ENCODE results near the gene VTA1.
"Not testable (repeated sequence)": the region's sequence is repeated elsewhere in the genome, so short reads cannot be mapped to it uniquely, and the experiment has no call there.

Gene VTA1

DNA sequence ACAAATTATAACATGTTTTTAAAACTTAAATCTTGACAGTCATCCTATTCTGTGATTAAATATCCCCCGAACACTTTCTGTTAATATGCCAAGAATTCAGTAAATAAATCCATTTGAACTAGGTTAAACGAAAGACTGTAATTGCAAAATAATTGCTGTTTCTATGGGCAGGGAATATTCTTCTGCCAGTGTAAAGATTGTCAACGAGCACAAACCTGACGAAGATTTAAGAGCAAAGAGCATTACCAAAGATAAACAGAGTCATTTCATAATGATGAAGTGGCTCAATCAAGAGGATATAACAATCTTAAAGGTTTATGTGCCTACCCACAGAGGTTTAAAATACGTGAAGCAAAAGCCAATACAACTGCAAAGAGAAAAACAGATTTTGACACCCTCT, 78.5 kb downstream of the VTA1 start:
- no peak for DNase-seq (ENCODE audit: low read depth in 2 of 2)

DNA sequence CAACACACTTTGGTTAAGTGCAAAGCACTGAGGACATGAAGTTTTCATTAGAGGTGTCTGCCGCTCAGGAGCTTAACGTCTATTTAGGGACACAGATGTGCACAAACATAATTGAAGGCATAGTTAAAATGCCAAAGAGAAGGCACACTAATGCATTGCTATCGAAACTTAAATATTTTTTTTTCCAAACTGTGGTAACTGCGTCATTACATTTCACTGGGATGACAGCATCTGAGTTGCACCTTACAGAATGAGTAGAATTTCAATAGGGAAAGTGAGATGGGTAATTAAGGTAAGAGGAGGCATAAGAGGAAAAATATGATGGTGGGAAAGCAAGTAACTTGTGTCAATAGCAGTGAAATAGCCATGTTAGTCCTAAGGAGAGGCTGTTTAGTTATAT, 79.7 kb downstream of the VTA1 start:
- DNase-seq (ENCODE audit: low read depth in 2 of 2): no peak

DNA sequence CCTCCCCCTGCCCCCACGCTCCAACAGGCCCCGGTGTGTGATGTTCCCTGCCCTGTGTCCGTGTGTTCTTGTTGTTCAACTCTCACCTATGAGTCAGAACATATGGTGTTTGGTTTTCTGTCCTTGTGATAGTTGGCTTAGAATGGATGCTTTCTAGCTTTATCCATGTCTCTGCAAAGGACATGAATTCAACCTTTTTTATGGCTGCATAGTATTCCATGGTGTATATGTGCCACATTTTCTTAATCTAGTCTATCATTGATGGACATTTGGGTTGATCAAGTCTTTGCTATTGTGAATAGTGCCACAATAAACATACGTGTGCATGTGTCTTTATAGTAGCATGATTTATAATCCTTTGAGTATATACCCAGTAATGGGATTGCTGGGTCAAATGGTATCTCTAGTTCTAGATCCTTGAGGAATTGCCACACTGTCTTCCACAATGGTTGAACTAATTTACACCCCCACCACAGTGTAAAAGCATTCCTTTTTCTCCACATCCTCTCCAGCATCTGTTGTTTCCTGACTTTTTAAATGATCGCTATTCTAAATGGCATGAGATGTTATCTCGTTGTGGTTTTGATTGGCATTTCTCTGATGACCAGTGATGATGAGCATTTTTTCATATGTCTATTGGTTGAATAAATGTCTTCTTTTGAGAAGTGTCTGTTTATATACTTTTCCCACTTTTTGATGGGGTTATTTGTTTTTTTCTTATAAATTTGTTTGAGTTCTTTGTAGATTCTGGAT, 82.6 kb downstream of the VTA1 start:
- not testable (repeated sequence) for DNase-seq (ENCODE audit: low read depth in 2 of 2)

DNA sequence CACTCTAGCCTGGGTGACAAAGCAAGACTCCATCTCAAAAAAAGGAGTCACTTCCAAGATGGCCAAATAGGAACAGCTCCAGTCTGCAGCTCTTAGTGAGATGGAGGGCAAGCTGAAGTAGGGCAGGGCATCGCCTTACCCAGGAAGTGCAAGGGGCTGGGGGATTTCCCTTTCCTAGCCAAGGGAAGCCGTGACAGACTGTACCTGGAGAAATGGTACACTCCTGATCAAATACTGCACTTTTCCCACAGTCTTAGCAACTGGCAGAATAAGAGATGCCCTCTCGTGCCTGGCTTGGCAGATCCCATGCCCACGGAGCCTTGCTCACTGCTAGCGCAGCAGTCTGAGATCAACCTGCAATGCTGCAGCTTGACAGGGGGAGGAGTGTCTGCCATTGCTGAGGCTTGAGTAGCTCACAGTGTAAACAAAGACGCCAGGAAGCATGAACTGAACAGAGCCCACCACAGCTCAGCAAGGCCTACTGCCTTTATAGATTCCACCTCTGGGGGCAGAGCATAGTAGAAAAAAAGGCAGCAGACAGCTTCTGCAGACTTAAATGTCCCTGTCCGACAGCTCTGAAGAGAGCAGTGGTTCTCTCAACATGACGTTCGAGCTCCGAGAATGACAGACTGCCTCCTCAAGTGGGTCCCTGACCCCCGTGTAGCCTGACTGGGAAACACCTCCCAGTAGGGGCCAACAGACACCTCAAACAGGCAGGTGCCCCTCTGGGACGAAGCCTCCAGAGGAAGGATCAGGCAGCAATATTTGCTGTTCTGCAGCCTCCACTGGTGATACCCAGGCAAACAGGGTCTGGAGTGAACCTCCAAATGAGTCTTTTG, 85.4 kb downstream of the VTA1 start:
- peak; percentile 1 to 3 for DNase-seq (ENCODE audit: low read depth in 2 of 2)

DNA sequence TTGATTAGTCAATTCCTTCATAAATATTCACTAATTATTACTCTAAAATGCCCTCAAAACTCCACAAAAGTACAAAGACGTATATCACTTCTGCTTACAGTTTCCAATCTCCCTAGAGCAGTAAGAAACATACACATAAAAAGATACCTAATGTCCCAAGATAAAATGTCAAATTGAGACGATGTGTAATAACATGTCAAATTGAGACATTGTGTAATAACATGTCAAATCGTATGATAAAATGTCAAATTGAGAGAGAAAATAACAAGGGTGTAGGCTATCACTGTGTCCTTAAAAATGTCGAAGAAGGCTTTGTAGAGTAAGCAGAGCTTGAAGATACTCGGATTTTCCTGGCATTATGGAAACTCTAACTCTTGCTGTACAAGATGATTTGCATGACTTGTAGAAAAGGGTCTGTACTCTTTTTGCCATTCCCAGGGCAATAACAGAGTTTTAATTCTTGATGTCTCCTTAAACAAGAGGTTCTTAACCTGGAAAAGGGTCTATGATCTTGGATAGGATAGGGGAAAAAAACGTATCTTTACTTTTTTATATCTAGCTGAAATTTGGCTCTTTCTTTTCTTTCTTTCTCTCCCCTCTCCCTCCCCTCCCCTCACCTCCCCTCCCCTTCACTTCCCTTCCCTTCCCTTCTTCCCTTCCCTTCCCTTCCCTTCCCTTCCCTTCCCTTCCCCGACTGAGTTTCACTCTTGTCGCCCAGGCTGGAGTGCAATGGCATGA, 87.1 kb downstream of the VTA1 start:
- no peak for DNase-seq (ENCODE audit: low read depth in 2 of 2)

DNA sequence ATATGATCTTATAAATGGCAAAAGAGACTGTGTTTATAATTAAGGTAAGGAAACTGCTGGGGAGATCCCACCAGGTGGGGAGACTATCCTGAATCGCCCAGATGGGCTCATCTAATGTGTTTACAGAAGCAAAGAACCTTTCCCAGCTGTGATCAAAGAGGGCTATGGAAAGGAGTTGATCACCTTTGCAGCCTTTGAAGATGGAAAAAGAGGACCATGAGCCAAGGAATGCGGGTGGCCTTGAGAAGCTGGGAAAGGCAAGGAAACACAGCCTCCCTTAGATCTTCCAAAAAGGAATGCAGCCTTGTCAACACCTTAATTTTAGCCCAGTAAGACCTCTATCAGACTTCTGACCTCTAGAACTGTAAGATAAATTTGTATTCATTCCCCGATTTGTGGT, 88.2 kb downstream of the VTA1 start:
- DNase-seq (ENCODE audit: low read depth in 2 of 2): no peak

DNA sequence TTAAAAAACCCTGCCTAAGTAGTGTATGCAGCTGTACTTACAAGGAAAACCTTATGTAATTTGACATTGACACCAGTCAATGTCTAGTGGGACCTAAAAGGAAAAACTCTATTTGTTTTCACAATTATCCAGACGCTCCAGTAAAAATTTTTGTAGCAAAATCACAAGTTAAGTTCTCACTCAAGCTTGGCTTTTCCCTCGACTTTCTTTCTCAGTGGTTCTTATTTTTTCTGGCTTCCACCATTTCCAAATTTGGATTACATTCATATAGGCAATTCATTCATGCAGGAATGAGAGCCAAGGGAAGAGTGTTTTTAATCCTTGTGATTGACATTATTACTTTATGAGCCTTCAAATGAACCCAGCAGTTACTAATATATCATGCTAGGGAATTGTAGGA, 88.7 kb downstream of the VTA1 start:
- DNase-seq (ENCODE audit: low read depth in 2 of 2): no peak

DNA sequence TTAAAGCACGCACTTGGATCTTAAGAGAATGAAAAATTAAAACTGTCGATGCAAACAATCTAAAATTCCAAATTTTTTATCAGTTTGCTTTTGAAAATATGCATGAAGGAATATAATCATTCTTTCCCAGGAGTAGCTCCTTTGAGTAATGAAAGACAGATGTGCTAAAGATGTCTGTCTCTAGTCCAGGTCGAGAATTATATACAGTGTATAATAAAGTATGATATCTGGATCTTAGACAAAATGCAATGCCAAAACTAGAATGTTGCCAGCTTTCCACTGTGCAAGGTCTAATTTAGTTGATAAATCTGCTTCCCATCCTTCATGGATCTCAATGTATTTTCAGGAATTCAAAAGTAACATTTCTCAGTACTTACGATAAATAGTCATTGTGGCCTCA, 89.6 kb downstream of the VTA1 start:
- no peak for DNase-seq (ENCODE audit: low read depth in 2 of 2)

DNA sequence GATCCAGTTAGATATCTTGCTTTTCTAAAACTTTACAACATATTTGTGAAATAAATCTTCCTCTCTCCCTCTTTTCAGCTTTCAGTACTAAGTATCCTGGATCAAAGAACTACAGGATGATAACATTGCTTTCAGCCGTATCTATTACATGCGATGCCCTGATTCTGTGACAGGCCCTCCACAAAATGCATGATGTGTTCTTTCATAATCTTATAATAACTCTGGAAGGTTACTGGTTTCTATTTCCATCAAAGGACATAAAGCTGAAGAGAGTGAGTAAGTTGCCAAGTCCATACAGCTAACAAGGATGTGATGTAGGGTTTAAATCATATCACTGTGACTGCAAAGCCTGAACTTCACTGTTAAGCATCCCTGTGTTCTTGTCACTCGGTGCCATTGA, 91.8 kb downstream of the VTA1 start:
- DNase-seq (ENCODE audit: low read depth in 2 of 2): no peak

DNA sequence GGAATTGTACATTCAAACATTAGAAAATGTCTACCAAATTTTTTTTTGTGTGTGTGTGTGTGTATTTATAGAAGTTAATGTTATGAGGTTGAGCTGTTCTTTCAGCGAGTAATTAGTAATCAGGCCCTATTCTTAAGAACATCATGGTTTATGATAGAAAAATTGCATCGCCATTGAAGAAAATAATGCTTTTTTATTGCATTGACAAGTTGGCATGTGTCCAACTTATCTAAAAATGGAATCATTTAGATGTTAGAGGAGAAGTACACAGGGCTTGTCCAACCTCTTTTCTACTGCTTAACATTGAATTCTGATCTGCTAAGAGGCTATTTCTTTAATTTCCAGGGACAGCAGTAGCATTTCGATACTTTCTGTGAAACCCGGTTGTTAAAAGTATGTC, 93.1 kb downstream of the VTA1 start:
- no peak for DNase-seq (ENCODE audit: low read depth in 2 of 2)

DNA sequence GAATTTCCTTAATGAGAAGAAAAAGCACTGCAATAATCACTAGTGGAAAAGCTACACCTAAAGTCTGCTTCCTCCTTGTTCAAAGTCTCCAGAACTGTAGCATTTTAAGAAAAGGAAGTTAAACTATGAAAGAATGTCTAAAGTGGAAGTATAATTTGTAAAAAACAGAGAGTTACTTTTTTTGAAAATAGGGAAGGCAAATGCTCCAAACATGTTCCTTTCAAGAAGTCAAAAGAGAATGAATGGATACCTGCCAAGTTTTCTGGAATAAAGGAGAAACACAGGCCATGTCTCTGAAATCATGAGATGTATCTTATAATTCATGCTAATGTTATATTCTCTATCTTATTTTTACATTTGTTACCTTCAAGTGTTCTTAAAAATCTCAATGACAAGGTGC, 94.0 kb downstream of the VTA1 start:
- no peak for DNase-seq (ENCODE audit: low read depth in 2 of 2)

DNA sequence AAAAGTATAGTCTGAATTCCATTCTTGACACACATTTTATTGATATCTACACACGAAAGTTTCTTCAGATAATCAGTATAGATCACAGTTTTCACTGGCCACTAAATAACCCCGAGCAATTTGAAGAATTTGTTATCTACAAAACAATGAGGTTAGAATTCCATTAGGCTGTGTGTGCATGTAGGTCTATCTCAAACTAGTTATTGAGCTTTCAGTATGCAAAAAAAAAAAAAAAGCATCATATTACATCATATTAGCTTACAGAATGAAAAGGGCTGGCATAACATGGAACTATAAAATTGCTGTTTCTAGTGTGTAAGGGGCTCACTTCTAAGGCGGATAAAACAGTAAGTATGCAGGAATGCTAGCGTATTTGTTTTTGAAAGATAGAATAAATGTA, 95.2 kb downstream of the VTA1 start:
- no peak for DNase-seq (ENCODE audit: low read depth in 2 of 2)

DNA sequence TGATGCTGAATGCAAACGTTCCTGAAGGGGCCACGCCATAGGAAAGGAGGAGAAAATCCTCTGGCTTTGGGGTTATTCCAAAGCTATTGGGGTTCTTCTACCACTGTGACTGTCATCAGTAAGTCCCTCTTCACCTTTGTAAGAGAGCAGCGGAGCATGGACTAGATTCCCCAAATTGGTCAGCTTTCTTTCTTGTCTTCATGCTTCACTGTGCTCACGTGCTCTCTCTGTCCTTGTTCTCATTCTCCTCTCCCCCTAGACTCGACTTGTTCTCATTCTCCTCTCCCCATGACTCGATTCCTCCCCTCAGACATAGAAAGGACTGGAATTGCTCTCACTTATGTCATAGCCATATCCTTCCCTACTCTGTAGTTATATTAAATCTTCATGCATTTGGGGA, 99.9 kb downstream of the VTA1 start:
- no peak for DNase-seq (ENCODE audit: low read depth in 2 of 2)

DNA sequence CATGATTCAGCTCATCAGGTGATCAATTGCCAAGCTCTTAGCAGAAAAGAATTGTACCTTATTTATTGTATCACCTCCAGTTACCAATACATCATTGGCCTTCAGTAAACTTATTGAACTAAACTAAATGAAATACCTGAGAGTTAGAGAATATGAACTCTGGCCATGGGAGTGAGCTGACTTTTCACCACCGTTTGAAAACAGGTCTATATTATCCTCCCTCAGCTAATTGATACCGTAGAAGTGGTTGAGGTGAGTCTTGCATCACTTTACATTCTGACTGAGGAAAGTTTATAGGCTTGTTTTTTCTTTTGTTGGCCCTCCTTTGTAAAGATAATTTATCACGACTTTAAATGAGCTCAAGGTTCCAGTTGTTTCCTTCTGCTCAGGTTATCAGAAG, 102.2 kb downstream of the VTA1 start:
- no peak for DNase-seq (ENCODE audit: low read depth in 2 of 2)

DNA sequence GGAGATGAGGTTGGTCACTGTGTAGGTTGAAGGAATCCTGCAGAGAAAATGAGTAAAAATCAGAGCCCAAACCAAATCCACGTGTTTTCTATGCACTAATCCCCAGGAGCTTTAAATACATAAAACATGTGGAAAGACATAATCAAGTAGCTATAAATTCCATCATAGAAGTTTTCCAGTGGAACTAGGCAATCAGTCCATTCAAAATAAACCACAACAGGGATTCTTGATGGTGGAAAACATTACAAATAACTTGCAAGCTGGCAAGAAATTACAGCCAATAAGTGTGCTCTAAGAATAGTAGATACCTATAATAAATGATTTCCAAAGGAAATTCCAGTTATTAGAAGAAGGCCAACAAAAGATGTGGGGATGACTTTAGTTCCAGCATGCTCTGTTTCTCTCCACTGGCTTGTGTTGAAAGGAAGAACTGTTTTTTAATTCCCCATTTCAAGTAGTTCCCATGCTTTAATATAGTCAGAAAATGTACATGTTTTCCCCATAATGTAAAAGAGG, 104.9 kb downstream of the VTA1 start:
- DNase-seq (ENCODE audit: low read depth in 2 of 2): no peak

DNA sequence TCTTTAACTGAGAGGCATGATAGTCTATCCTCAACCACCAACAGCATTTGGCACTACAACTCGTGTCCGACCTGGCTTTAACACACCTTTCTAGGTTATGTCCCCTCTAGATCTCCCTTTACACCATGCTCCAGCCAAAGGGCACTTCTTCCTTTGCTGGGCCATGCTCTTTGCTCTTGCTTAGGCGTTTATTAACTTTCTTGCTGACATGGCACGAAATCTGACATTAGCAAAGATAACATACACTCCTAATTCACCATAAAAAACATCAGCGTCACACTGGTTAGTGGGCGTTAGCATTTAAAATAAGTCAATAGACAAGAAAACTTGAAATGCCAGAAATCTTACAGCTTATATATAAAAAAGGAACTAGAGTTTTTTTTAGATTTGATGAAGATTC, 107.5 kb downstream of the VTA1 start:
- no peak for DNase-seq (ENCODE audit: low read depth in 2 of 2)

DNA sequence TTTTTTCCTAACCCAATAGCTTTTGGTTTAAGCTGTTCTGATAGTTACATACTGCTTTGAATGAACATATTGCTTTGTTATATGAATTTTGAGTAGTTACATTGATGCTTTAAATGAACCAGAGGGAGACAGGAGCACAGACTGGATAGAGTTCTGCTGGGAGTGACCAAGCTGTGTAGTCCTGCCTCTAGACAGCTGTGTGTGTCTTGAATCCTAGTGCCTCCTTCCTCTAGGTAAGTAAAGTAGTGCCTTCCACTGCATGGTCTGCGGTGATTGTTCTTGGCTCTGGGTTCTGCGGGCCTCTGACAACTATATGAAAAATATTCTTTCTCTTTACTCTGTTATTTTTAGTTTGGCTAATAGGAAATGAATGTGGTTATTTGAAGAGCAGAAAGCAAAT, 108.7 kb downstream of the VTA1 start:
- no peak for DNase-seq (ENCODE audit: low read depth in 2 of 2)

DNA sequence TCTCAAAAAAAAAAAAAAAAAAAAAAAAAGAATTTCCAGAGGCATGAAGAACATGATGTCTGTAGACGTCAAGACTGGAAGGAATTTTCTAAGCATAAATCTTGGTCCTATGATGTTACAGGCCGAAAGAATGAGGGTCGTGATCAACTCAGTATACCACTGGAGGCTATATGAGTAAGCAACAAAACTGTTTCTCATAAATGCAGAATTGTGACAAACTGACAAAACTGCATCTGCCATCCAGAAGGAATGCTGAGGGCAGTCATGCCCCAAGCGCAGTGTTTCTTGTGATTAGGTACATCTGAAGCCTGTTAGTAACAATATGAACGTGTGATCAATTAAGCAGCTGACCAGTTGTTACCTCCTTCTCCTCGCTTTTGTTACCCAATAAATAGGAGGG, 111.2 kb downstream of the VTA1 start:
- no peak for DNase-seq (ENCODE audit: low read depth in 2 of 2)

DNA sequence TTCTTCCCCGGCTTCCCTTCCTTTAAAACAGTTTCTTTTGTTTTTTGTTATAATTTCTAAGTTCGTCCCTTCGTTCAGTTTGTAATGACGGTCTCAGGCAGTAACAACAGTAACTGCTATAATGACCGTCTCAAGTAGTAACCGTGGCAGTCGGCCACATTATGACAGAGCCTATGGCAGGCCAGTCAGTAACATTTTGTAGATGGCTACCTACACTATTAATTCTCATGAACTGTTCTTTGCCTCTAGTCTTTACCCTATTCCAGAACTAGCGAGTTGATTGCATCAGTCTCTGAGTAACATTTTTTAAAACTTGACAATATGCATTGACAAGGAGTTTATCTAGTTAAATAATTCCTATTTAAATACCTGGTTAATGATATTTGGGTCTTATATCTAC, 111.7 kb downstream of the VTA1 start:
- DNase-seq (ENCODE audit: low read depth in 2 of 2): no peak

DNA sequence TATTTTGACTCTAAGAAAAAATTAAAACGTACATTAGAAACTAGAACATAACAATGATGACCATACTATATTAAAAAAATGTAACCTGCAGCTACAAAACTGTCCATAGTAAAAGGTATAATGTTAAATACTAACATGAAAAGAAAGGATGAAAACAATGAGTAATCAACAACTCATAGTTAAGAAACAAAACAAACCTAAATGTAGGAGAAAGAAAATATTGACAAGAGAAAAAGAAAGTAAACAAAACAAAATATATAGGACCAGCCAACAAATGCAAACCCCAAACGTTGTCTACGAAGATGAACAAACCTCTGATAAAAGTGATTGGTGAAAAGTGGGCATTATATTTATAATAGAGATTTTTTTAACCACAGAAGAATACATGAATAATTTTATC, 113.7 kb downstream of the VTA1 start:
- DNase-seq (ENCODE audit: low read depth in 2 of 2): no peak

DNA sequence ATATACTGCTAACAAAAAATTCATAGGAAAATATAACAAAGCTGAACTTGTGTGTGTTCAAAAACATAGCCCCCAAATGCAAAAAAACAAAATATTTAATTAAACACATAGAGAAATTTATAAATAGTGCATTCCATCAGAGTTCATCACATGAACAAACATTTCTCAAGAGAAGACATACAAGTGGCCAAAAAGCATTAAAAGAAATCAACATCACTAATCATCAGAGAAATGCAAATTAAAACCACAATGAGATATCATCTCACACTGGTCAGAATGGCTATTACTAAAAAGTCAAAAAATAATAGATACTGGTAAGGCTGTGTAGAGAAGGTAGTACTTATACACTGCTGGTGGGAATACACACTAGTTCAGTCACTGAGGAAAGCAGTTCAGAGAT, 115.2 kb downstream of the VTA1 start:
- DNase-seq (ENCODE audit: low read depth in 2 of 2): no peak

DNA sequence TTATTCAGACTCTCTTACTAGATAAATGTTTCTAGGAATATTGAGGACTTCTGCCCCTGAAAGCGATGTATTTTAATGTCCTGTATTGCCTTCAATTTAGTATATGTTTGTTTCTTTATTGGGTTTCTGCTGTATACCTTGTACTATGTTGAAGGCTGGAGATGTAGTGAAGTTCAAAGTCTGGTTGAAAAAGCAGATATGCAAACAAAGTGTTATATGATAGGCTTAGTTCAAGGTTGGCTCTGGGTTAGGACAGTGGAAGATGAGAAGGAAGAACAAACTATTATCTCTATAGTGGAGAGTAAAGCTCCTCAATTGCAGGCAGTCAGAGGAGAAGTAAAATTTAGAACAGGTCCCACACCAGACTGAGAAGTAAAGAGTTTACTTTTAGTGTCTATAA, 118.4 kb downstream of the VTA1 start:
- DNase-seq (ENCODE audit: low read depth in 2 of 2): no peak

DNA sequence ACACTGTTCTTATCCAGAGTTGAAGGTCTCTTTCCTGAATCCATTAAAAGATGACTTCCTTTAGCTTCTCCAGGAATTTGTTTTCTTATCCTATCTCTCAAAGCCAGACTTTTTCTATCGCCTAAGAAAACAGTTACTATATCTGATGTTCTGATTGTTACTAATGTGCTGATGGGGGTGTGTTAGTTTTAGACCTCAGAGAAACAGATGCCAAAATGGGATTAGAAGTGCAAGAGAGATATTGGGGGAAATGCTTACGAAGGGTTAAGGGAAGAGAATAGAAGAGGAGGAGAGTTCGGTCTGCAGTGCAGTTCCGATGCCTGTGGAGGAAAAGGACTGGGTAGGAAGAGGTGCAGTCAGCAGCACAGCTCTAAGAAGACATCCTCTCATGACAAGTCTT, 119.0 kb downstream of the VTA1 start:
- DNase-seq (ENCODE audit: low read depth in 2 of 2): no peak
